SK-N-SH treated with all-trans-retinoic acid at 6 μM for 48 hours (cell line): ENCODE results near the gene PARD3B.

ENCODE experiments used
- ATAC-seq: fragments of 200-7000 bp; cut with Tn5 transposase; 3 replicates; pipeline ENCODE4 v1.9.1; 2020; ENCODE audit warnings: mild to moderate bottlenecking, moderate library complexity
- ARNTL ChIP-seq: fragments of 450-650 bp; formaldehyde crosslinking; IDR thresholded peaks from 2 replicates; pipeline ENCODE4 v1.5.0; 2020; ENCODE audit warnings: low read depth, mild to moderate bottlenecking, moderate library complexity, borderline replicate concordance
- BACH2 ChIP-seq: fragments of 250-450 bp; sonication (Bioruptor Pico); IDR thresholded peaks from 2 replicates; pipeline ENCODE4 v1.9.0; 2021; ENCODE audit warnings: mild to moderate bottlenecking, borderline replicate concordance
- CSDC2 ChIP-seq: fragments of 250-450 bp; sonication (Bioruptor Pico); IDR thresholded peaks from 2 replicates; pipeline ENCODE4 v1.5.0; 2020; ENCODE audit warnings: mild to moderate bottlenecking, moderate library complexity
- CSRNP3 ChIP-seq: fragments of 250-450 bp; sonication (Bioruptor Pico); IDR thresholded peaks from 2 replicates; pipeline ENCODE4 v1.5.1; 2021; ENCODE audit warnings: mild to moderate bottlenecking, moderate library complexity
- ESRRG ChIP-seq: fragments of 250-450 bp; sonication (Bioruptor Pico); IDR thresholded peaks from 2 replicates; pipeline ENCODE4 v1.6.1; 2021; ENCODE audit warnings: mild to moderate bottlenecking
- GLIS3 ChIP-seq: fragments of 250-450 bp; sonication (Bioruptor Pico); IDR thresholded peaks from 2 replicates; pipeline ENCODE4 v1.5.0; 2020; ENCODE audit warnings: mild to moderate bottlenecking, moderate library complexity
- OSR1 ChIP-seq: fragments of 250-450 bp; sonication (Bioruptor Pico); IDR thresholded peaks from 2 replicates; pipeline ENCODE4 v1.8.0; 2022; ENCODE audit warnings: moderate library complexity, mild to moderate bottlenecking, inconsistent platforms
- PPARA ChIP-seq: fragments of 250-450 bp; sonication (Bioruptor Pico); IDR thresholded peaks from 2 replicates; pipeline ENCODE4 v1.5.0; 2020; ENCODE audit warnings: mild to moderate bottlenecking, borderline replicate concordance
- RARB ChIP-seq: fragments of 250-450 bp; sonication (Bioruptor Pico); IDR thresholded peaks from 2 replicates; pipeline ENCODE4 v1.8.0; 2021; ENCODE audit warnings: mild to moderate bottlenecking, moderate library complexity
- SNAI2 ChIP-seq: fragments of 250-450 bp; sonication (Bioruptor Pico); IDR thresholded peaks from 2 replicates; pipeline ENCODE4 v1.5.0; 2020; ENCODE audit warnings: mild to moderate bottlenecking, moderate library complexity
- TCF4 ChIP-seq: fragments of 250-450 bp; sonication (Bioruptor Pico); IDR thresholded peaks from 2 replicates; pipeline ENCODE4 v1.8.0; 2021; ENCODE audit warnings: mild to moderate bottlenecking, moderate library complexity, borderline replicate concordance
- TOX ChIP-seq: fragments of 250-450 bp; sonication (Bioruptor Pico); IDR thresholded peaks from 2 replicates; pipeline ENCODE4 v1.8.0; 2021; ENCODE audit warnings: mild to moderate bottlenecking, moderate library complexity, borderline replicate concordance
- TSHZ2 ChIP-seq: fragments of 250-450 bp; sonication (Bioruptor Pico); IDR thresholded peaks from 2 replicates; pipeline ENCODE4 v1.5.0; 2020; ENCODE audit warnings: mild to moderate bottlenecking, moderate library complexity
- ZC3H10 ChIP-seq: fragments of 250-450 bp; sonication (Bioruptor Pico); IDR thresholded peaks from 2 replicates; pipeline ENCODE4 v1.5.1; 2021; ENCODE audit warnings: mild to moderate bottlenecking, moderate library complexity
- ZFP3 ChIP-seq: fragments of 250-450 bp; sonication (Bioruptor Pico); IDR thresholded peaks from 2 replicates; pipeline ENCODE4 v1.5.0; 2020; ENCODE audit warnings: mild to moderate bottlenecking, moderate library complexity
- ZFP30 ChIP-seq: fragments of 450-650 bp; formaldehyde crosslinking; IDR thresholded peaks from 2 replicates; pipeline ENCODE4 v1.5.0; 2022; ENCODE audit warnings: mild to moderate bottlenecking, moderate library complexity
- ZNF565 ChIP-seq: fragments of 450-650 bp; formaldehyde crosslinking; conservative IDR thresholded peaks from 2 replicates; pipeline ENCODE4 v1.5.0; 2020; ENCODE audit warnings: low read depth, mild to moderate bottlenecking, moderate library complexity
- ZNF8 ChIP-seq: fragments of 450-650 bp; formaldehyde crosslinking; IDR thresholded peaks from 2 replicates; pipeline ENCODE4 v1.5.0; 2020; ENCODE audit warnings: mild to moderate bottlenecking, moderate library complexity
- TF ChIP-seq, protein P1 (sequence below): fragments of 250-450 bp; sonication (Bioruptor Pico); IDR thresholded peaks from 2 replicates; pipeline ENCODE4 v1.8.0; 2021; ENCODE audit warnings: low read depth, mild to moderate bottlenecking, moderate library complexity, borderline replicate concordance
- TF ChIP-seq, protein P2 (sequence below): fragments of 250-450 bp; sonication (Bioruptor Pico); IDR thresholded peaks from 2 replicates; pipeline ENCODE4 v1.8.0; 2020; ENCODE audit warnings: mild to moderate bottlenecking, moderate library complexity, borderline replicate concordance

Gene PARD3B

GRCh38 chr2:205627085-205627484 is 1081.8 kb downstream of the PARD3B start:
- TF ChIP-seq ESRRG (CRISPR knock-in tag) (no peak), TOX (no peak), ZFP30 (CRISPR knock-in tag) (no peak), BACH2 (CRISPR knock-in tag) (no peak)
- ATAC-seq, result no peak

DNA sequence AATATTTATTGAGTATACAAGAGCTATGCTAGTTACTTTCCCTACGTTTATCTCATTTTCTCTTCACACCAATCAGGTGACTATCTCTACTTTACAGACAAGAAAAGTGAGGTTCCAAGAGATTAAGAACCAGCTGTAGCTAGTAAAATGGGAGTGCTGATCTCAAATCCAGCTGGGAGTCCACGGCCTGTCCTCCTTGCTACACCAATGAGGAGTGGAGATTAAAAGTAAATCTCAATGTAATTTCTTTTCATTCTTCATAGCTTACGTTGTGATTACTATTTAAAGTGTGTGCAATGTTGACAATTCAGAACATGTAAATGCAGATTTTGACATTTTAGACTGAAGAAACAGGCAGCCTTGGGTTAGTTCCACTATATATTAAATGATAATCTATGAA is 1083.1 kb downstream of the PARD3B start:
- ATAC-seq, result no peak
- TF ChIP-seq RARB (no peak), ZFP3 (no peak), ZNF565 (CRISPR knock-in tag) (no peak), SNAI2 (CRISPR knock-in tag) (no peak), ZC3H10 (CRISPR knock-in tag) (no peak), TSHZ2 (CRISPR knock-in tag) (no peak), ESRRG (CRISPR knock-in tag) (no peak), CSDC2 (no peak), TCF4 (no peak)
- TF ChIP-seq, protein P1, sequence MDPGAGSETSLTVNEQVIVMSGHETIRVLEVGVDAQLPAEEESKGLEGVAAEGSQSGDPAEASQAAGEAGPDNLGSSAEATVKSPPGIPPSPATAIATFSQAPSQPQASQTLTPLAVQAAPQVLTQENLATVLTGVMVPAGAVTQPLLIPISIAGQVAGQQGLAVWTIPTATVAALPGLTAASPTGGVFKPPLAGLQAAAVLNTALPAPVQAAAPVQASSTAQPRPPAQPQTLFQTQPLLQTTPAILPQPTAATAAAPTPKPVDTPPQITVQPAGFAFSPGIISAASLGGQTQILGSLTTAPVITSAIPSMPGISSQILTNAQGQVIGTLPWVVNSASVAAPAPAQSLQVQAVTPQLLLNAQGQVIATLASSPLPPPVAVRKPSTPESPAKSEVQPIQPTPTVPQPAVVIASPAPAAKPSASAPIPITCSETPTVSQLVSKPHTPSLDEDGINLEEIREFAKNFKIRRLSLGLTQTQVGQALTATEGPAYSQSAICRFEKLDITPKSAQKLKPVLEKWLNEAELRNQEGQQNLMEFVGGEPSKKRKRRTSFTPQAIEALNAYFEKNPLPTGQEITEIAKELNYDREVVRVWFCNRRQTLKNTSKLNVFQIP (CRISPR knock-in tag), result no peak
- TF ChIP-seq, protein P2, sequence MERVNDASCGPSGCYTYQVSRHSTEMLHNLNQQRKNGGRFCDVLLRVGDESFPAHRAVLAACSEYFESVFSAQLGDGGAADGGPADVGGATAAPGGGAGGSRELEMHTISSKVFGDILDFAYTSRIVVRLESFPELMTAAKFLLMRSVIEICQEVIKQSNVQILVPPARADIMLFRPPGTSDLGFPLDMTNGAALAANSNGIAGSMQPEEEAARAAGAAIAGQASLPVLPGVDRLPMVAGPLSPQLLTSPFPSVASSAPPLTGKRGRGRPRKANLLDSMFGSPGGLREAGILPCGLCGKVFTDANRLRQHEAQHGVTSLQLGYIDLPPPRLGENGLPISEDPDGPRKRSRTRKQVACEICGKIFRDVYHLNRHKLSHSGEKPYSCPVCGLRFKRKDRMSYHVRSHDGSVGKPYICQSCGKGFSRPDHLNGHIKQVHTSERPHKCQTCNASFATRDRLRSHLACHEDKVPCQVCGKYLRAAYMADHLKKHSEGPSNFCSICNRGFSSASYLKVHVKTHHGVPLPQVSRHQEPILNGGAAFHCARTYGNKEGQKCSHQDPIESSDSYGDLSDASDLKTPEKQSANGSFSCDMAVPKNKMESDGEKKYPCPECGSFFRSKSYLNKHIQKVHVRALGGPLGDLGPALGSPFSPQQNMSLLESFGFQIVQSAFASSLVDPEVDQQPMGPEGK (CRISPR knock-in tag), result no peak

GRCh38 chr2:205629091-205629776 is 1084.0 kb downstream of the PARD3B start:
- TF ChIP-seq ZNF565 (CRISPR knock-in tag), result no peak
- TF ChIP-seq TSHZ2 (CRISPR knock-in tag), result no peak
- TF ChIP-seq TCF4, result no peak
- no peak for TF ChIP-seq CSRNP3 (CRISPR knock-in tag)
- no peak for TF ChIP-seq OSR1 (CRISPR knock-in tag)
- TF ChIP-seq ZFP3, result no peak
- TF ChIP-seq, all 23 proteins: peak for 0

GRCh38 chr2:205633994-205634393 is 1088.7 kb downstream of the PARD3B start:
- no peak for ATAC-seq

More at GRCh38 chr2:205629091-205629776, 1084.0 kb downstream of the PARD3B start:
- ATAC-seq, result no peak

More at GRCh38 chr2:205633994-205634393, 1088.7 kb downstream of the PARD3B start:
- TF ChIP-seq CSDC2, result no peak
- no peak for TF ChIP-seq GLIS3 (CRISPR knock-in tag)
- TF ChIP-seq ZC3H10 (CRISPR knock-in tag), result no peak
- TF ChIP-seq ARNTL (CRISPR knock-in tag), result no peak
- no peak for TF ChIP-seq ZNF565 (CRISPR knock-in tag)
- TF ChIP-seq PPARA (CRISPR knock-in tag), result no peak
- TF ChIP-seq ZNF8 (CRISPR knock-in tag), result no peak
- no peak for TF ChIP-seq ZFP30 (CRISPR knock-in tag)
- no peak for TF ChIP-seq SNAI2 (CRISPR knock-in tag)
- no peak for TF ChIP-seq CSRNP3 (CRISPR knock-in tag)
- TF ChIP-seq, protein P2 (CRISPR knock-in tag), result no peak
- no peak for TF ChIP-seq RARB
- no peak for TF ChIP-seq OSR1 (CRISPR knock-in tag)
- no peak for TF ChIP-seq ESRRG (CRISPR knock-in tag)
- TF ChIP-seq BACH2 (CRISPR knock-in tag), result no peak
